ENCODE results near the gene DAP3.

GRCh38 chr1:155715777-155716176 lies 26.9 kb downstream of the DAP3 start:
- TF ChIP-seq GATA3 (IDR thresholded peaks at IDR 0.05; ENCODE audit: low read depth, low read length) (no peak), GATA2 (IDR thresholded peaks at IDR 0.05; ENCODE audit: low read depth, low read length) (no peak)
